ENCODE results near the gene PPP1R2B.
"Not testable (repeated sequence)": the region's sequence is repeated elsewhere in the genome, so short reads cannot be mapped to it uniquely, and the experiment has no call there.

DNA sequence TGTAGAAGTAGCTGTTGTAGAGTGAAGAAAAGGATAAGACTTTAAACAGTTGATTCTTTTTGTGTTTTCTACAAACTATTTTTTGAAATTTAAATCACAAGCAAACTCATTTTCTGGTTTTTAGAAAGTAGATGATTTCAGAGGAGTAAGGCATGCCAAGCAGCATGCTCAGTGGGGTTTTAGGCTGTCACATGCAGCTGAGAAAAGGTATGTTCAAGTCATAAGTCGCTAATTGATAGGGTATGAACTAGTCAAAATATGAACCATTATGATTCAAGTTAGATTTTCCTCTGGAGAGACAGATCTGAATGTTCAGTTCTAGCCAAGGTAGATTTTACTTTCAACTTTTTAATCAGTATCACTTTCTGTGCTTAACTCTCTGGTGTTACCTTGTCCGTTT lies 3.0 kb downstream of the PPP1R2B start:
- TF ChIP-seq POLR2A, POLR2AphosphoS5 (IDR thresholded peaks at IDR 0.05; ENCODE audit: low read depth, low read length): not testable (repeated sequence)
